Cardiac fibroblast (primary cell): ENCODE data around the gene CABCOCO1.

Source experiments
- DNase-seq, 2 donors: peaks; one replicate each; pipeline versions ENCODE4 v3.0.0 to v3.0.0-alpha.2; 2010; ENCODE audit warnings: low read depth in 2 of 2
- H3K4me3 ChIP-seq, 2 donors: replicated peaks in 1 of 2; 1 replicate in 1 of 2; 2 replicates in 1 of 2; pipeline ENCODE4 v1.5.1; 2011; ENCODE audit warnings: low read depth in 2 of 2, low read length in 2 of 2, mild to moderate bottlenecking in 2 of 2, moderate library complexity in 1 of 2
- TF ChIP-seq, protein P1 (sequence below): IDR thresholded peaks from one replicate; pipeline ENCODE4 v1.5.1; 2011; ENCODE audit warnings: low read depth, mild to moderate bottlenecking, low read length, inconsistent platforms

The CABCOCO1 gene

DNA sequence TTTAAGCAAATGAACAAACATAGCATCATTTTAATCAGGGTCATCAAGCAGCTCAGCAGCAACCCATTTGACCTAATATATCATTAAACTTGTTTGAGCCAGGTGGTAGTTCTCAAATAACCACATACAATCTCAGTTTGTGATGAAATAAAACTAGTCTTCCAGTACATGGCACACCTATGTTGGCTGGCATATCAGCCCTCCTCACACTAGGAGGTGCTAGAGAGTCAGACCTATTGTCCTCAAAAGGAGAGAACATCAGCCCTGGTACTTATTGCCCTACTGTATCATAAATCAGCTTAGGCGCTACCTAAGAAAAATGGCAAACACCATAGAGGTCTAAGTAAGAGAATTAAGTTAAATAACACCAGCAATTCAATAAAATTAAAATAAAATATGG, 81.7 kb downstream of the CABCOCO1 start:
- TF ChIP-seq, protein P1, sequence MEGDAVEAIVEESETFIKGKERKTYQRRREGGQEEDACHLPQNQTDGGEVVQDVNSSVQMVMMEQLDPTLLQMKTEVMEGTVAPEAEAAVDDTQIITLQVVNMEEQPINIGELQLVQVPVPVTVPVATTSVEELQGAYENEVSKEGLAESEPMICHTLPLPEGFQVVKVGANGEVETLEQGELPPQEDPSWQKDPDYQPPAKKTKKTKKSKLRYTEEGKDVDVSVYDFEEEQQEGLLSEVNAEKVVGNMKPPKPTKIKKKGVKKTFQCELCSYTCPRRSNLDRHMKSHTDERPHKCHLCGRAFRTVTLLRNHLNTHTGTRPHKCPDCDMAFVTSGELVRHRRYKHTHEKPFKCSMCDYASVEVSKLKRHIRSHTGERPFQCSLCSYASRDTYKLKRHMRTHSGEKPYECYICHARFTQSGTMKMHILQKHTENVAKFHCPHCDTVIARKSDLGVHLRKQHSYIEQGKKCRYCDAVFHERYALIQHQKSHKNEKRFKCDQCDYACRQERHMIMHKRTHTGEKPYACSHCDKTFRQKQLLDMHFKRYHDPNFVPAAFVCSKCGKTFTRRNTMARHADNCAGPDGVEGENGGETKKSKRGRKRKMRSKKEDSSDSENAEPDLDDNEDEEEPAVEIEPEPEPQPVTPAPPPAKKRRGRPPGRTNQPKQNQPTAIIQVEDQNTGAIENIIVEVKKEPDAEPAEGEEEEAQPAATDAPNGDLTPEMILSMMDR = peak; percentile 27
- no peak overlapping the region for H3K4me3 ChIP-seq
- no peak for DNase-seq

DNA sequence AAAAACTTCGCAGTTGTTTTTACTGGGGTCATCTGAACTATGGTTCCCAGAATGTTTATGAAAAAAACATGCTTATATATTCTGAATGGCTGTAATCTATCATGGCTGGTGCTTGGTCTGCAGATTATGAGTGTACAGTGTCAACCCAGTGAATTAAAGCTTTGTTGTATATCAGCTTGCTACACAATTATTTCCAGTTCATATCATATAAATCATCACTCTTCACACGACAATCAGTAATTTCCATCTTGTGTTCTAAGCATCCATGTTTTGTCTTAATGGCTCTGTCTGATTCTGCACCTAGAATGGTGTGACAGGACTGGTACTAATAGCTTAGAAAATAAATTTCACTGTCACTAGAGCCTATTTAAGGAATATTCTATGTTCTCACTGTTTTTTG, 83.6 kb downstream of the CABCOCO1 start:
- no peak for DNase-seq
- H3K4me3 ChIP-seq = no peak overlapping the region
- TF ChIP-seq, protein P1 = no peak

DNA sequence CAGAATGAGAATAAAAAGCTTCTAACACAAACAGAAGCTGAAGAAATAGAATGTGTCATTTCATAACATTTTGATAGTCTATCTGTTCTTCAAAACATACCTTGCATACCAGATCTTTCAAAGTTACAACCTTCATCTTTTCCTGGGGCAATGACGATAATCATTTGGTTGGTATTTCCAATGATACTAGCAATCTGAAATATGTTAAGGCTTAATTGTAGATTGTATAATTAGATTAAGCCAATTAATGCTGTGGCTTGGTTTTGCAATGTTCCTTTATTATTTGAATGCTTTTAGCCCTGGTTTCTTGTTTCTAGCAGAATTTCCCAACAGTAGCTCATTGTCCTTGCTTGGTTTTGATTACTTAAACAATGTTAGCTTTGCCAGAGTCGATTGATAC, 84.6 kb downstream of the CABCOCO1 start:
- H3K4me3 ChIP-seq = no peak overlapping the region
- DNase-seq = no peak
- TF ChIP-seq, protein P1 = no peak

DNA sequence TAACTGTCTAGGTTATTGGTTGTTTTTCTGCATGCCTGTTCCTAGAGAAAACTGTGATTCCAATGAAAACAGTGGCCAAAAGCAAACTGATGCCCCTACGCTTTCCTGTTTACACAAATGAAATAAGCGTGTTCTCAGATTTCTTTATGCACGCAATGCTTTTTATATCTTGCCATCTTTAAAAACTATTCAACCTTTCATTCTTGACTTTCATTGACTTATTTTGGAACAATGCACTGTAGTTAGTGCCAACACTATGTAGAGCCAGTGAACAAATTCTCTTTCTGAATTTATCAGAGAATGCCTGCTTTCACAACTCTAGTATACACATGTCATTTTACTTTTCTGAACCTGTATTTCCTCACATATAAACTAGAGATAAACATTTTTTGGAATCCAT, 86.6 kb downstream of the CABCOCO1 start:
- no peak overlapping the region for H3K4me3 ChIP-seq
- TF ChIP-seq, protein P1 = no peak
- peak in 1 of 2 donors; percentile 4 for DNase-seq

DNA sequence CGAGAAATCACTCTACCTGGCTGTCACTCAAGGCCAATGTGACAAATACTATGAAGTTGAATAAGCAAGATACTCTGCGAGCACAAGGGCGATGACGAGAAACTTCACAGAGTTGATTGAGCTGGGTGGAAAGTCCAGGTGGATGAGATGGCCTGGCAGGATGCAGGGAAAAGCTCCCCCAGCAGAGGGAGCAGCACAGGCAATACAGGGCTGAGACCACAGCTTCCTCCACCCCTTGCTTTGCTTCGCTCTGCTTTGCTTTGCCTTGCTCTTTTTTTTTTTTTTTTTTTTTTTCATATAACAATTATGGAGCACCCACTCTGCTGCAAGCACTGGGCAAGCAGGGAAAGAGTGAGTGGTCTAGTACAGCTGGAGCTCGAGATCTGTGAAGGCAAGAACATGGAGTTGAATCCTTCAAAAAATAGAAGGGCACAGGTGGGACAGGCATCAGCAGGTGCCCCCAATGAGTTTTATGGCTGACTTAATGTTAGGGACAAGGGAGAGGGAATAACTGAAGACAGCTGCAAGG, 88.3 kb downstream of the CABCOCO1 start:
- no peak overlapping the region for H3K4me3 ChIP-seq
- TF ChIP-seq, protein P1 = peak; percentile 86

DNA sequence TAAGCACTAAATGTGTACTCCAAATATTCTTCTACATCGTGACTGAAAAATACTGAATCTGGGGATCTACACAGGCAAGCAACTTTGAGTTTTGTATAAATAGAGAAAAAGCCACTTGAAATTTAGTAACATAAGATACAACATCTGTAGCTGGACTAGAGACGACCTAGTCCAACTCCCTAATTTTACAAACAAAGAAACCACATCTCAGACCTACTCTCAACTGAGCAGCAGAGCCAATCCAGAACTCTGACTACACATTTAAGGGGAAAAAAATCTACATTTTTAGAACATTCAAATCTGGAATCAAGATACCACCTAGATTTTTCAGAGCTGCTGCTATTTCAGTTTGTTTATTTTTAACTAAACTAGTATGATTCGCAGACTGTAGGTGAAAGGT, 88.9 kb downstream of the CABCOCO1 start:
- TF ChIP-seq, protein P1 = no peak
- no peak overlapping the region for H3K4me3 ChIP-seq
- peak in 1 of 2 donors; percentile 3 for DNase-seq

More for the DNA sequence above, 88.3 kb downstream of the CABCOCO1 start:
- peak; percentile 80 to 82 for DNase-seq
